ENCODE results near the gene ABCA6. TPM values are rescaled to one million over a fixed set of nuclear protein-coding genes. Genes with fewer than 3 reads are reported as not detected.
A peak's percentile ranks its signal among the peaks of the same experiment; 100 is the strongest.

ABCA6 gene
- total and polyA plus RNA-seq, 2 of the 13 experiments (the other 11 are each of a cell fraction or from before 2014, with no cell fraction given): 0.05 to 0.11 TPM

DNA sequence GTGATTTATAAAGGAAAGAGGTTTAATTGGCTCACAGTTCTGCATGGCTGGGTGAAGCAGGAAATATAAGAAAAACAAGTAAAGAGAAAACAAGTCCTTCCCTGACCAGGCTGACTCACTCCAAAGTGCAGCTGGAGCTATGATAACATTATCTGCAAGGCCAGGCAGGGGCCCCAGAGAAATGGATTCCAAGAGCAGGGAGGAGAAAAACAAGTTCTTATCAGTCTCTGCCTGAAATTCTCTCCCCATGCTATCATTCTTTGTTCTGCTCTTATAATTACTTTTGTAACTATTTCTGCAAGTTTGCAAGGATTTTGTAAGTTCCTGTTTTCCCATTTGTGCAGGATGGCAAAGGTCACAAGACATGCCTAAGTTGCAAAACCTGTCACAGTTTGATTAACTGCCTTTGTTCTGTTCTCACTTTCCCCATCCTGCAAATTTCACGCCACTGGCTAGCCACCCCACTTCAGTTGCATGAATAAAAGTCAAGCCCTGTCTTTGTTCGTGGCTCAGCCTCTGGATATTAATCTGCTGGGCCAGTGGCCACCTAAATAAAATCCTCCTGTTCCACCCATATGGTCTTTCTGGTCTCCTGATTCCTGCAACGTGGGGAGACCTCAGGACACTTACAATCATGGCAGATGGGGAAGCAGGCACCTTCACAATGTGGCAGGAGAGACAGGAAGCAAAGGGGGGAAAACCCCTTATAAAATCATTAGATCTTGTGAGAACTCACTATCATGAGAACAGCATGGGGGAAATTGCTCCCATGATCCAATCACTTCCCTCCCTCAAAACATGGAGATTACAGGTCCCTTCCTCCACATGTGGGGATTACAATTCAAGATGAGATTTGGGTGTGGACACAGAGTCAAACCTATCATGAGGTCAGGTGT lies 94.1 kb downstream of the ABCA6 start (continued):
- TF ChIP-seq, protein P1, sequence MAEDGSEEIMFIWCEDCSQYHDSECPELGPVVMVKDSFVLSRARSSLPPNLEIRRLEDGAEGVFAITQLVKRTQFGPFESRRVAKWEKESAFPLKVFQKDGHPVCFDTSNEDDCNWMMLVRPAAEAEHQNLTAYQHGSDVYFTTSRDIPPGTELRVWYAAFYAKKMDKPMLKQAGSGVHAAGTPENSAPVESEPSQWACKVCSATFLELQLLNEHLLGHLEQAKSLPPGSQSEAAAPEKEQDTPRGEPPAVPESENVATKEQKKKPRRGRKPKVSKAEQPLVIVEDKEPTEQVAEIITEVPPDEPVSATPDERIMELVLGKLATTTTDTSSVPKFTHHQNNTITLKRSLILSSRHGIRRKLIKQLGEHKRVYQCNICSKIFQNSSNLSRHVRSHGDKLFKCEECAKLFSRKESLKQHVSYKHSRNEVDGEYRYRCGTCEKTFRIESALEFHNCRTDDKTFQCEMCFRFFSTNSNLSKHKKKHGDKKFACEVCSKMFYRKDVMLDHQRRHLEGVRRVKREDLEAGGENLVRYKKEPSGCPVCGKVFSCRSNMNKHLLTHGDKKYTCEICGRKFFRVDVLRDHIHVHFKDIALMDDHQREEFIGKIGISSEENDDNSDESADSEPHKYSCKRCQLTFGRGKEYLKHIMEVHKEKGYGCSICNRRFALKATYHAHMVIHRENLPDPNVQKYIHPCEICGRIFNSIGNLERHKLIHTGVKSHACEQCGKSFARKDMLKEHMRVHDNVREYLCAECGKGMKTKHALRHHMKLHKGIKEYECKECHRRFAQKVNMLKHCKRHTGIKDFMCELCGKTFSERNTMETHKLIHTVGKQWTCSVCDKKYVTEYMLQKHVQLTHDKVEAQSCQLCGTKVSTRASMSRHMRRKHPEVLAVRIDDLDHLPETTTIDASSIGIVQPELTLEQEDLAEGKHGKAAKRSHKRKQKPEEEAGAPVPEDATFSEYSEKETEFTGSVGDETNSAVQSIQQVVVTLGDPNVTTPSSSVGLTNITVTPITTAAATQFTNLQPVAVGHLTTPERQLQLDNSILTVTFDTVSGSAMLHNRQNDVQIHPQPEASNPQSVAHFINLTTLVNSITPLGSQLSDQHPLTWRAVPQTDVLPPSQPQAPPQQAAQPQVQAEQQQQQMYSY (CRISPR knock-in tag; IDR thresholded peaks at IDR 0.05): no peak
- TF ChIP-seq SPEN (CRISPR knock-in tag; IDR thresholded peaks at IDR 0.05; ENCODE audit: low read depth) (no peak), MZF1 (CRISPR knock-in tag; IDR thresholded peaks at IDR 0.05; ENCODE audit: borderline replicate concordance) (no peak), FOXM1 (CRISPR knock-in tag; IDR thresholded peaks at IDR 0.05) (no peak), TARDBP (CRISPR knock-in tag; IDR thresholded peaks at IDR 0.05) (peak; percentile 86), MIXL1 (CRISPR knock-in tag; IDR thresholded peaks at IDR 0.05) (peak; percentile 89; the same call in 1 of the 2 replicates), ZMYM3 (CRISPR knock-in tag; IDR thresholded peaks at IDR 0.05) (peak; percentile 47)
- TF ChIP-seq, protein P2, sequence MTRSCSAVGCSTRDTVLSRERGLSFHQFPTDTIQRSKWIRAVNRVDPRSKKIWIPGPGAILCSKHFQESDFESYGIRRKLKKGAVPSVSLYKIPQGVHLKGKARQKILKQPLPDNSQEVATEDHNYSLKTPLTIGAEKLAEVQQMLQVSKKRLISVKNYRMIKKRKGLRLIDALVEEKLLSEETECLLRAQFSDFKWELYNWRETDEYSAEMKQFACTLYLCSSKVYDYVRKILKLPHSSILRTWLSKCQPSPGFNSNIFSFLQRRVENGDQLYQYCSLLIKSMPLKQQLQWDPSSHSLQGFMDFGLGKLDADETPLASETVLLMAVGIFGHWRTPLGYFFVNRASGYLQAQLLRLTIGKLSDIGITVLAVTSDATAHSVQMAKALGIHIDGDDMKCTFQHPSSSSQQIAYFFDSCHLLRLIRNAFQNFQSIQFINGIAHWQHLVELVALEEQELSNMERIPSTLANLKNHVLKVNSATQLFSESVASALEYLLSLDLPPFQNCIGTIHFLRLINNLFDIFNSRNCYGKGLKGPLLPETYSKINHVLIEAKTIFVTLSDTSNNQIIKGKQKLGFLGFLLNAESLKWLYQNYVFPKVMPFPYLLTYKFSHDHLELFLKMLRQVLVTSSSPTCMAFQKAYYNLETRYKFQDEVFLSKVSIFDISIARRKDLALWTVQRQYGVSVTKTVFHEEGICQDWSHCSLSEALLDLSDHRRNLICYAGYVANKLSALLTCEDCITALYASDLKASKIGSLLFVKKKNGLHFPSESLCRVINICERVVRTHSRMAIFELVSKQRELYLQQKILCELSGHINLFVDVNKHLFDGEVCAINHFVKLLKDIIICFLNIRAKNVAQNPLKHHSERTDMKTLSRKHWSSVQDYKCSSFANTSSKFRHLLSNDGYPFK (CRISPR knock-in tag; IDR thresholded peaks at IDR 0.05; ENCODE audit: borderline replicate concordance): no peak
- TF ChIP-seq, protein P3, sequence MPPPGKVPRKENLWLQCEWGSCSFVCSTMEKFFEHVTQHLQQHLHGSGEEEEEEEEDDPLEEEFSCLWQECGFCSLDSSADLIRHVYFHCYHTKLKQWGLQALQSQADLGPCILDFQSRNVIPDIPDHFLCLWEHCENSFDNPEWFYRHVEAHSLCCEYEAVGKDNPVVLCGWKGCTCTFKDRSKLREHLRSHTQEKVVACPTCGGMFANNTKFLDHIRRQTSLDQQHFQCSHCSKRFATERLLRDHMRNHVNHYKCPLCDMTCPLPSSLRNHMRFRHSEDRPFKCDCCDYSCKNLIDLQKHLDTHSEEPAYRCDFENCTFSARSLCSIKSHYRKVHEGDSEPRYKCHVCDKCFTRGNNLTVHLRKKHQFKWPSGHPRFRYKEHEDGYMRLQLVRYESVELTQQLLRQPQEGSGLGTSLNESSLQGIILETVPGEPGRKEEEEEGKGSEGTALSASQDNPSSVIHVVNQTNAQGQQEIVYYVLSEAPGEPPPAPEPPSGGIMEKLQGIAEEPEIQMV (CRISPR knock-in tag; IDR thresholded peaks at IDR 0.05; ENCODE audit: low read depth): no peak; the same call in 1 of the 2 replicates
- TF ChIP-seq, protein P4, sequence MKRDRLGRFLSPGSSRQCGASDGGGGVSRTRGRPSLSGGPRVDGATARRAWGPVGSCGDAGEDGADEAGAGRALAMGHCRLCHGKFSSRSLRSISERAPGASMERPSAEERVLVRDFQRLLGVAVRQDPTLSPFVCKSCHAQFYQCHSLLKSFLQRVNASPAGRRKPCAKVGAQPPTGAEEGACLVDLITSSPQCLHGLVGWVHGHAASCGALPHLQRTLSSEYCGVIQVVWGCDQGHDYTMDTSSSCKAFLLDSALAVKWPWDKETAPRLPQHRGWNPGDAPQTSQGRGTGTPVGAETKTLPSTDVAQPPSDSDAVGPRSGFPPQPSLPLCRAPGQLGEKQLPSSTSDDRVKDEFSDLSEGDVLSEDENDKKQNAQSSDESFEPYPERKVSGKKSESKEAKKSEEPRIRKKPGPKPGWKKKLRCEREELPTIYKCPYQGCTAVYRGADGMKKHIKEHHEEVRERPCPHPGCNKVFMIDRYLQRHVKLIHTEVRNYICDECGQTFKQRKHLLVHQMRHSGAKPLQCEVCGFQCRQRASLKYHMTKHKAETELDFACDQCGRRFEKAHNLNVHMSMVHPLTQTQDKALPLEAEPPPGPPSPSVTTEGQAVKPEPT (CRISPR knock-in tag; IDR thresholded peaks at IDR 0.05; ENCODE audit: low read depth): no peak
- TF ChIP-seq, protein P5, sequence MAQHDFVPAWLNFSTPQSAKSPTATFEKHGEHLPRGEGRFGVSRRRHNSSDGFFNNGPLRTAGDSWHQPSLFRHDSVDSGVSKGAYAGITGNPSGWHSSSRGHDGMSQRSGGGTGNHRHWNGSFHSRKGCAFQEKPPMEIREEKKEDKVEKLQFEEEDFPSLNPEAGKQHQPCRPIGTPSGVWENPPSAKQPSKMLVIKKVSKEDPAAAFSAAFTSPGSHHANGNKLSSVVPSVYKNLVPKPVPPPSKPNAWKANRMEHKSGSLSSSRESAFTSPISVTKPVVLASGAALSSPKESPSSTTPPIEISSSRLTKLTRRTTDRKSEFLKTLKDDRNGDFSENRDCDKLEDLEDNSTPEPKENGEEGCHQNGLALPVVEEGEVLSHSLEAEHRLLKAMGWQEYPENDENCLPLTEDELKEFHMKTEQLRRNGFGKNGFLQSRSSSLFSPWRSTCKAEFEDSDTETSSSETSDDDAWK (CRISPR knock-in tag; IDR thresholded peaks at IDR 0.05): no peak
- TF ChIP-seq, protein P6, sequence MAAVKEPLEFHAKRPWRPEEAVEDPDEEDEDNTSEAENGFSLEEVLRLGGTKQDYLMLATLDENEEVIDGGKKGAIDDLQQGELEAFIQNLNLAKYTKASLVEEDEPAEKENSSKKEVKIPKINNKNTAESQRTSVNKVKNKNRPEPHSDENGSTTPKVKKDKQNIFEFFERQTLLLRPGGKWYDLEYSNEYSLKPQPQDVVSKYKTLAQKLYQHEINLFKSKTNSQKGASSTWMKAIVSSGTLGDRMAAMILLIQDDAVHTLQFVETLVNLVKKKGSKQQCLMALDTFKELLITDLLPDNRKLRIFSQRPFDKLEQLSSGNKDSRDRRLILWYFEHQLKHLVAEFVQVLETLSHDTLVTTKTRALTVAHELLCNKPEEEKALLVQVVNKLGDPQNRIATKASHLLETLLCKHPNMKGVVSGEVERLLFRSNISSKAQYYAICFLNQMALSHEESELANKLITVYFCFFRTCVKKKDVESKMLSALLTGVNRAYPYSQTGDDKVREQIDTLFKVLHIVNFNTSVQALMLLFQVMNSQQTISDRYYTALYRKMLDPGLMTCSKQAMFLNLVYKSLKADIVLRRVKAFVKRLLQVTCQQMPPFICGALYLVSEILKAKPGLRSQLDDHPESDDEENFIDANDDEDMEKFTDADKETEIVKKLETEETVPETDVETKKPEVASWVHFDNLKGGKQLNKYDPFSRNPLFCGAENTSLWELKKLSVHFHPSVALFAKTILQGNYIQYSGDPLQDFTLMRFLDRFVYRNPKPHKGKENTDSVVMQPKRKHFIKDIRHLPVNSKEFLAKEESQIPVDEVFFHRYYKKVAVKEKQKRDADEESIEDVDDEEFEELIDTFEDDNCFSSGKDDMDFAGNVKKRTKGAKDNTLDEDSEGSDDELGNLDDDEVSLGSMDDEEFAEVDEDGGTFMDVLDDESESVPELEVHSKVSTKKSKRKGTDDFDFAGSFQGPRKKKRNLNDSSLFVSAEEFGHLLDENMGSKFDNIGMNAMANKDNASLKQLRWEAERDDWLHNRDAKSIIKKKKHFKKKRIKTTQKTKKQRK (IDR thresholded peaks at IDR 0.05; ENCODE audit: low read length): no peak

All from HepG2 (cell line).